Stimulated activated naive CD4-positive, alpha-beta T cell (primary cell): ENCODE measurements around the gene GPRIN2.
"Not testable (repeated sequence)": the region's sequence is repeated elsewhere in the genome, so short reads cannot be mapped to it uniquely, and the experiment has no call there.

ENCODE experiments used
- DNase-seq, 6 experiments: peaks; one replicate each; lab custom pipeline; 2025; lab: John Stamatoyannopoulos, UW

Gene GPRIN2

GRCh38 chr10:46537309-46537708 lies 19.1 kb downstream of the GPRIN2 start:
- no peak for DNase-seq

- no peak for DNase-seq
These were observed 19.7 kb downstream of the GPRIN2 start for GRCh38 chr10:46536781-46537180.

- no peak for DNase-seq
These were observed 20.3 kb downstream of the GPRIN2 start for GRCh38 chr10:46536171-46536570.

- DNase-seq, result no peak
These were observed 21.5 kb downstream of the GPRIN2 start for GRCh38 chr10:46534828-46535524.

GRCh38 chr10:46532256-46532655 lies 24.2 kb downstream of the GPRIN2 start:
- DNase-seq, result not testable (repeated sequence)

GRCh38 chr10:46530249-46531186 lies 25.9 kb downstream of the GPRIN2 start:
- no peak for DNase-seq

- DNase-seq, result not testable (repeated sequence)
These were observed 26.7 kb downstream of the GPRIN2 start for GRCh38 chr10:46529742-46530141.

- no peak for DNase-seq
These were observed 27.5 kb downstream of the GPRIN2 start for GRCh38 chr10:46528675-46529615.

- DNase-seq, result no peak
These were observed 28.2 kb downstream of the GPRIN2 start for GRCh38 chr10:46528171-46528671.

GRCh38 chr10:46527241-46527811 lies 29.1 kb downstream of the GPRIN2 start:
- no peak for DNase-seq

- no peak for DNase-seq
These were observed 29.8 kb downstream of the GPRIN2 start for GRCh38 chr10:46526682-46527038.

- no peak for DNase-seq
These were observed 30.4 kb downstream of the GPRIN2 start for GRCh38 chr10:46525824-46526681.

- DNase-seq, result no peak
These were observed 31.2 kb downstream of the GPRIN2 start for GRCh38 chr10:46525177-46525823.

- DNase-seq, result no peak
These were observed 31.8 kb downstream of the GPRIN2 start for GRCh38 chr10:46524472-46525176.

GRCh38 chr10:46523962-46524471 lies 32.4 kb downstream of the GPRIN2 start:
- no peak for DNase-seq

- no peak for DNase-seq
These were observed 33.1 kb downstream of the GPRIN2 start for GRCh38 chr10:46523119-46523961.

GRCh38 chr10:46522295-46523118 lies 34.0 kb downstream of the GPRIN2 start:
- no peak for DNase-seq
